NOMO-1 (cell line): ENCODE data around the gene CCL24.
"Not testable (repeated sequence)": the region's sequence is repeated elsewhere in the genome, so short reads cannot be mapped to it uniquely, and the experiment has no call there.

Experiments used
- DNase-seq, 2 experiments: peaks; one replicate each; lab custom pipeline; 2025; ENCODE audit not compliant: unreplicated experiment in 2 of 2; lab: John Stamatoyannopoulos, UW

CCL24 gene

GRCh38 chr7:75788154-75788847 lies 25.3 kb downstream of the CCL24 start:
- DNase-seq, result not testable (repeated sequence)

- not testable (repeated sequence) for DNase-seq
Measured at GRCh38 chr7:75783058-75783457, 30.5 kb downstream of the CCL24 start.

GRCh38 chr7:75780647-75781273 lies 32.8 kb downstream of the CCL24 start:
- not testable (repeated sequence) for DNase-seq

- DNase-seq, result not testable (repeated sequence)
Measured at GRCh38 chr7:75779516-75779915, 34.1 kb downstream of the CCL24 start.

- not testable (repeated sequence) for DNase-seq
Measured at GRCh38 chr7:75779035-75779434, 34.6 kb downstream of the CCL24 start.

GRCh38 chr7:75776295-75776971 lies 37.2 kb downstream of the CCL24 start:
- DNase-seq, result peak; percentile 43 to 82

GRCh38 chr7:75773958-75774357 lies 39.6 kb downstream of the CCL24 start:
- not testable (repeated sequence) for DNase-seq

- DNase-seq, result no peak
Measured at GRCh38 chr7:75772081-75773077, 41.2 kb downstream of the CCL24 start, which contains the start of gene CCL26. TSS of gene CCL26 (minus strand) at chr7:75772211. CDS start at chr7:75772176, 35 bp downstream.

- peak; percentile 62 to 89 for DNase-seq
Measured at GRCh38 chr7:75771224-75771623, 42.4 kb downstream of the CCL24 start.

- peak; percentile 74 to 99 for DNase-seq
Measured at GRCh38 chr7:75762350-75762917, 51.2 kb downstream of the CCL24 start.

GRCh38 chr7:75761801-75762200 lies 51.8 kb downstream of the CCL24 start:
- peak; percentile 46 to 77 for DNase-seq
